Measurements from ENCODE around the gene C9orf78. TPM values are rescaled to one million over a fixed set of nuclear protein-coding genes. Genes with fewer than 3 reads are reported as not detected.
"Not testable (repeated sequence)": the region's sequence is repeated elsewhere in the genome, so short reads cannot be mapped to it uniquely, and the experiment has no call there.

C9orf78 gene
- total RNA-seq, 1 donor from 2014 or later: 34.6 TPM

GRCh38 chr9:129794549-129794948 is 40.5 kb downstream of the C9orf78 start:
- no peaks in the 10 kb centered on the region for H3K9me3 Mint-ChIP-seq
- H3K4me3 Mint-ChIP-seq: no peak overlapping the region
- H3K27ac Mint-ChIP-seq (ENCODE audit: unreplicated experiment): no peak overlapping the region
- no peaks in the 10 kb centered on the region for H3K36me3 Mint-ChIP-seq (ENCODE audit: low read depth)
- DNase-seq (ENCODE audit: low read depth, low spot score): no peak
- peaks cover 41% of the 10 kb centered on the region for H3K27me3 Mint-ChIP-seq (ENCODE audit: low read depth)
- no peaks in the 10 kb centered on the region for H3K4me1 Mint-ChIP-seq
- TF ChIP-seq CTCF (conservative IDR thresholded peaks at IDR 0.05): no peak

DNA sequence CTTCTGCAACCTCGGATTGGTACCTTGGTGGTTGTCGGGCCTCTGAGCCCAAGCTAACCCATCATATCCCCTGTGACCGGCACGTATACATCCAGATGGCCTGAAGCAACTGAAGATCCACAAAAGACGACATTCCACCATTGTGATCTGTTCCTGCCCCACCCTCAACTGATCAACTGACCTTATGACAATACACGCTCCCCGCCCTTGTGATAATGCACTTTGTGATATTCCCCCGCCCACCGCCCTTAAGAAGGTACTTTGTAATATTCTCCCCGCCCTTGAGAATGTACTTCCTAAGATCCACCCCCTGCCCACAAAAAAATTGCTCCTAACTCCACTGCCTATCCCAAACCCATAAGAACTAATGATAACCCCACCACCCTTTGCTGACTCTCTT is 48.6 kb downstream of the C9orf78 start:
- peaks cover 4% of the 10 kb centered on the region for H3K4me1 Mint-ChIP-seq
- no peak for DNase-seq (ENCODE audit: low read depth, low spot score)
- no peak for TF ChIP-seq CTCF (conservative IDR thresholded peaks at IDR 0.05)
- H3K9me3 Mint-ChIP-seq: no peaks in the 10 kb centered on the region
- no peak overlapping the region for H3K4me3 Mint-ChIP-seq
- peaks cover 48% of the 10 kb centered on the region for H3K27me3 Mint-ChIP-seq (ENCODE audit: low read depth)
- no peak overlapping the region for H3K27ac Mint-ChIP-seq (ENCODE audit: unreplicated experiment)
- H3K36me3 Mint-ChIP-seq (ENCODE audit: low read depth): no peaks in the 10 kb centered on the region

DNA sequence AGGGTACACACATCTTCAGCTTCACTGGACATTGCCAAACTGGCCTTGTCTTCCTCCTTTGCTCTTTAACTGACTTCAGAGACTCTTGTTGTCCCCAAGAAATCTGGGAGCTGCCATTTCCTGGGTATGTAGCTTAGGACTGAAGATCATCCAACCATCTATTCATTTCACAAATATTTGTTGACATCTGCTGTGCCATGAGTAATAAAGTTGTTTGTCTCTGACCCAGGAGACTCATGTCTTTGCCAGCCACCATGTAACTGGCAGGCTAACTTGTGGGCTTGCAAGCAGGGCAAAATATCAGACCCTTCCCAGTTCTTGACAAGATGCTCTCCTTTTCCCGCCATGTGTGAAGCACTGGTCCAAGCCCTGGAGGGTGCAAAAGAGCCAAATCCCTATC is 49.2 kb downstream of the C9orf78 start:
- H3K27me3 Mint-ChIP-seq (ENCODE audit: low read depth): peaks cover 48% of the 10 kb centered on the region
- no peak for DNase-seq (ENCODE audit: low read depth, low spot score)
- H3K4me3 Mint-ChIP-seq: no peak overlapping the region
- H3K9me3 Mint-ChIP-seq: no peaks in the 10 kb centered on the region
- no peak for TF ChIP-seq CTCF (conservative IDR thresholded peaks at IDR 0.05)
- no peaks in the 10 kb centered on the region for H3K36me3 Mint-ChIP-seq (ENCODE audit: low read depth)
- H3K27ac Mint-ChIP-seq (ENCODE audit: unreplicated experiment): no peak overlapping the region
- peaks cover 4% of the 10 kb centered on the region for H3K4me1 Mint-ChIP-seq

- not testable (repeated sequence) for H3K27ac Mint-ChIP-seq (ENCODE audit: unreplicated experiment); DNase-seq (ENCODE audit: low read depth, low spot score); H3K9me3 Mint-ChIP-seq; H3K4me3 Mint-ChIP-seq; H3K36me3 Mint-ChIP-seq (ENCODE audit: low read depth); H3K4me1 Mint-ChIP-seq
- H3K27me3 Mint-ChIP-seq (ENCODE audit: low read depth): peaks cover 43% of the 10 kb centered on the region
Observed at GRCh38 chr9:129784970-129785369, 50.1 kb downstream of the C9orf78 start.

- H3K36me3 Mint-ChIP-seq (ENCODE audit: low read depth): no peaks in the 10 kb centered on the region
- H3K4me1 Mint-ChIP-seq: peaks cover 4% of the 10 kb centered on the region
- peak; percentile 72 for DNase-seq (ENCODE audit: low read depth, low spot score)
- peaks cover 34% of the 10 kb centered on the region for H3K27me3 Mint-ChIP-seq (ENCODE audit: low read depth)
- TF ChIP-seq CTCF (conservative IDR thresholded peaks at IDR 0.05): peak; percentile 93
- H3K27ac Mint-ChIP-seq (ENCODE audit: unreplicated experiment): no peak overlapping the region
- H3K4me3 Mint-ChIP-seq: no peak overlapping the region
- H3K9me3 Mint-ChIP-seq: no peaks in the 10 kb centered on the region
Observed at GRCh38 chr9:129783516-129784361, 51.3 kb downstream of the C9orf78 start.

GRCh38 chr9:129781981-129782380 is 53.1 kb downstream of the C9orf78 start:
- H3K4me3 Mint-ChIP-seq: no peak overlapping the region
- H3K9me3 Mint-ChIP-seq: no peaks in the 10 kb centered on the region
- peaks cover 22% of the 10 kb centered on the region for H3K27me3 Mint-ChIP-seq (ENCODE audit: low read depth)
- peak overlapping the region; percentile 71 for H3K27ac Mint-ChIP-seq (ENCODE audit: unreplicated experiment)
- no peak for TF ChIP-seq CTCF (conservative IDR thresholded peaks at IDR 0.05)
- no peaks in the 10 kb centered on the region for H3K36me3 Mint-ChIP-seq (ENCODE audit: low read depth)
- peaks cover 12% of the 10 kb centered on the region for H3K4me1 Mint-ChIP-seq
- no peak for DNase-seq (ENCODE audit: low read depth, low spot score)
